ENCODE data around the gene PANK4. TPM values are rescaled to one million over a fixed set of nuclear protein-coding genes. Genes with fewer than 3 reads are reported as not detected.
"Not testable (repeated sequence)": the region's sequence is repeated elsewhere in the genome, so short reads cannot be mapped to it uniquely, and the experiment has no call there.

PANK4 gene
- total RNA-seq, 8 experiments from 2014 or later = 24.9 to 44.0 (median 37.3) TPM

DNA sequence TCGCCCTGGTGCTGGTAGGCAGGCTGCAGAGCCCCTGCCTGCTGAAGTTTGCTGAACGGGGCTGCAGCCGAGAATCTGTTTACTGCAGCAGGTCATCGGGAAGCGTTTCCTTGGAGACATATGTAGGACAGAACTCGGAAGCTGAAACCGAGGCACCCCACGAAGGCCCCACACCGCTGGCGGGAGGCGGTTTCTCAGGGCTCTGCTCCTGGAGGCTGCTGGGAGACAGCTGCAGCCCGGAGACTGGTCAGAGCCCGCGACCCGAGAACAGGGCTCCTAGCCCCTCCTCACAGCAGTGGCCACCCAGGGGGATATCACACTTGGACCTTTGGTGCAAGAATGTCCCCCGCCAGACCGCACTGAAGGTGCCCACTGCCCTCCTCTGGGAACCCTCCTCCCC lies 63.0 kb downstream of the PANK4 start:
- H3K27ac ChIP-seq = peak overlapping the region in 1 of 2 donors; percentile 58
- peak in 6 of 8 experiments; percentile 64 to 83 (median 78) for ATAC-seq (replicated peaks in 6 of 8)
- 0 to 17% (median 9%) methylated on average over 3 to 15 of the region's 17 CpGs; no CpG with 5 or more reads in 7 of the 10 experiments for WGBS, 10 experiments
- peaks cover 55 to 75% of the 10 kb centered on the region in 2 donors for H3K4me1 ChIP-seq (replicated peaks in 1 of 2)
- in situ Hi-C loops (cut with MboI; ENCODE audit: low pct_unique_long_range_greater_than_20kb in 2 of 9, low sequenced_read_pairs in 9 of 9, unreplicated experiment in 9 of 9) = no loop called here
- H3K4me3 ChIP-seq = no peak overlapping the region

DNA sequence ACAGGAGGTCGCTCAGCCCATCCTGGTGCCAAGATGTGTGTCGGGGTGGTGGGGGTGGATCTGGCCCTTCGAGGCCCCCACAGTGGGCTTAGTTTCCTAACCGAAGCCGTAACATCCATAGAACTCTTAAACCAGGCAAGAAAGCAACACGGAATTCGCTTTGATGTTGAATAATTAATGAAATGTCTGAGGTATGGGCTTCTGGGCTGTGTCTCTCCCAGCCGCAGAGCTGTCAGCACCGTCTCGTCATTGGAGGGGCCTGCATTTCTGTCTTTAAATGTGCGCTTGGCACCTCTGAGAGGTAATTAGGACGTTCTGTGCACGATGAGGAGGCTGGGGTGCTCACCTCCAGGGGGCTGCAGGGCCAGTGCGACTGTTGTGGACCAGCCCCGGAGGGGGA lies 63.6 kb downstream of the PANK4 start:
- H3K4me1 ChIP-seq (replicated peaks in 1 of 2) = peaks cover 50 to 69% of the 10 kb centered on the region in 2 donors
- H3K27ac ChIP-seq = peak overlapping the region in 1 of 2 donors; percentile 10
- ATAC-seq (replicated peaks in 6 of 8) = no peak
- no peak overlapping the region for H3K4me3 ChIP-seq
- in situ Hi-C loops (cut with MboI; ENCODE audit: low pct_unique_long_range_greater_than_20kb in 2 of 9, low sequenced_read_pairs in 9 of 9, unreplicated experiment in 9 of 9) = no loop called here
- 0 to 74% (median 16%) methylated on average over 2 to 9 of the region's 15 CpGs; no CpG with 5 or more reads in 3 of the 10 experiments for WGBS, 10 experiments

DNA sequence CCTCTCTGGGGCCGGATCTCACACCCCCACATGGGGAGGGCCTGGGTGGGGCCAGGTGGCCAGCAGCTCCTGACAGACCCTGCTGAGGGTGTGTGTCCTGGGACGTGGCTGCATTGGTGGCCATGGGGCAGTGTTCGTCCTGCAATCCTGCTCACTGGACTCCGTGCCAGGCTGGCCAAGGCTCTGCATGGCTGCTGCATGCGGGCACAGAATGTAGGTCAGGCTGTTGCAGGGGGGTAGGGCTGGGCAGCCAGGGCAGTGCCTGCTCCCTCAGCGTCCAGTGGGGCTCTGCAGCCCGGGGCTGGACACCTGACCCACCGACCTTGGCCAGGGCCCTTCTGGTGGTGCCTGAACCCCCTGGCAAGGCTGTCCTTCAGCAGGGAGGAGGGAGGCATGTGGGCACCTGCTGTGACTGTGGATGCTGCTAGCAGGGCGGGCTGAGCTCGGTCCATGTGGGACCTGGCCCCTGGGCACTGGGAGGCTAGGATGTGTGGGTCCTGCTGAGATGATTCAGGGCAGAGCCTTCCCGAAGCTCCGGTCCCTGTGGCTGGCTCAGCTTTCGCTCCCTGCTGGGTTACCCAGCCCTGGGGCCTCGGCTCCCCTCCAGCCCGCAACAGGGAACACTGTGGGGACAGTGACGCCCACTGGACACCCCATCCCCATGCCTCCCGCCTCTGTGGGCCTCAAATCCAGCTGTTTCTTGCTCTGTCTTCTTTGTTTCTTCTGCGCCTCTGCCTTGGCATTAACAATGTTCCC lies 65.2 kb downstream of the PANK4 start:
- Histone ChIP-seq H3K4me3 (no peak overlapping the region), H3K27ac (no peak overlapping the region), H3K4me1 (replicated peaks in 1 of 2) (peaks cover 36 to 58% of the 10 kb centered on the region in 2 donors)
- WGBS, 10 experiments = 40 to 78% (median 72%) methylated on average over 1 to 7 of the region's 18 CpGs; no CpG with 5 or more reads in 6 of the 10 experiments
- in situ Hi-C loops (cut with MboI; ENCODE audit: low pct_unique_long_range_greater_than_20kb in 2 of 9, low sequenced_read_pairs in 9 of 9, unreplicated experiment in 9 of 9) = no loop called here
- no peak for ATAC-seq (replicated peaks in 6 of 8)

DNA sequence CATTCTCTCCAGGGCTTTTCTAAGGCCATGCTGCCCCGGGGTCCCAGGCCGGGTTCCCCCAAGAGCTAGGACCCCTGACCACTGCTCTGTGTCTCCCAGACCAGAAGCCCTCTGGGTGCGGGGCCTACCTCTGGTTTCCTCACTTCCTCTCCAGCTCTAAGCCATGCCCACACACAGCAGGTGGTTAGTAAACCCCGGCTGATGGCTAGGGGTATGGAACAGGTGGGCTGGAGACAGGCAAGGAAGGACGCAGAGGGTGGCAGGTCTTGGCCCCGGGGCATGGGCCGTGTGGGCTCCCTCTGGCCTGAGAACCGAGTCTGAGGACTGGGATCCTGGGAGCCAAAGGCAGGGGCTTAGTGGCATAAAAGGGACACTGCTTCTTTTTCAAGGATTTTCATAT lies 66.2 kb downstream of the PANK4 start:
- peak in 1 of 8 experiments; percentile 0 for ATAC-seq (replicated peaks in 6 of 8)
- Histone ChIP-seq H3K4me3 (no peak overlapping the region), H3K27ac (no peak overlapping the region), H3K4me1 (replicated peaks in 1 of 2) (peaks cover 33 to 57% of the 10 kb centered on the region in 2 donors)
- in situ Hi-C loops (cut with MboI; ENCODE audit: low pct_unique_long_range_greater_than_20kb in 2 of 9, low sequenced_read_pairs in 9 of 9, unreplicated experiment in 9 of 9) = no loop called here
- 17 to 73% (median 60%) methylated on average over 1 to 4 of the region's 8 CpGs; no CpG with 5 or more reads in 4 of the 10 experiments for WGBS, 10 experiments

DNA sequence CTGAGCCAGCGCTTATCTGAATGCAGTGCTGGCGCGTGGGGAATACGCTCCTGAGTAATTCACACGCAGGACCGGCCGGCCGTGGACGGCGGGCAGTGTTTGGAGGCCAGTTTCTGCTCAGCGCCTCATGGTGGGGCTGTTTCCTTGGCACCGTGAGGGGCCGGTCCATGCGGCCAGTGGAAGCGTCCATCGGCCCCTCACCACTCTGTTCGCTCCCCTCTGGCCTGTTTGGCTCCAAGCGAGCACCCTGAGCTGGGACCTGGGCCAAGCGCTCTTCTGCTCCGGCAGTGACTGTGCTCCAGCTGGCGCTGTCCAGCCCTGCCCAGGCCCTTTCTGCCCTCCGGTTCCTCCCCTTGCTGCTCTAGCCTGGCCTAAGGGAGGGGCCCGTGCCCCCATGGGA lies 66.6 kb downstream of the PANK4 start:
- in situ Hi-C loops (cut with MboI; ENCODE audit: low pct_unique_long_range_greater_than_20kb in 2 of 9, low sequenced_read_pairs in 9 of 9, unreplicated experiment in 9 of 9) = no loop called here
- WGBS, 10 experiments = 8 to 100% (median 72%) methylated on average over 1 to 10 of the region's 23 CpGs; no CpG with 5 or more reads in 3 of the 10 experiments
- Histone ChIP-seq H3K4me1 (replicated peaks in 1 of 2) (peaks cover 30 to 57% of the 10 kb centered on the region in 2 donors), H3K4me3 (no peak overlapping the region), H3K27ac (no peak overlapping the region)
- peak in 7 of 8 experiments; percentile 3 to 81 (median 64) for ATAC-seq (replicated peaks in 6 of 8)

DNA sequence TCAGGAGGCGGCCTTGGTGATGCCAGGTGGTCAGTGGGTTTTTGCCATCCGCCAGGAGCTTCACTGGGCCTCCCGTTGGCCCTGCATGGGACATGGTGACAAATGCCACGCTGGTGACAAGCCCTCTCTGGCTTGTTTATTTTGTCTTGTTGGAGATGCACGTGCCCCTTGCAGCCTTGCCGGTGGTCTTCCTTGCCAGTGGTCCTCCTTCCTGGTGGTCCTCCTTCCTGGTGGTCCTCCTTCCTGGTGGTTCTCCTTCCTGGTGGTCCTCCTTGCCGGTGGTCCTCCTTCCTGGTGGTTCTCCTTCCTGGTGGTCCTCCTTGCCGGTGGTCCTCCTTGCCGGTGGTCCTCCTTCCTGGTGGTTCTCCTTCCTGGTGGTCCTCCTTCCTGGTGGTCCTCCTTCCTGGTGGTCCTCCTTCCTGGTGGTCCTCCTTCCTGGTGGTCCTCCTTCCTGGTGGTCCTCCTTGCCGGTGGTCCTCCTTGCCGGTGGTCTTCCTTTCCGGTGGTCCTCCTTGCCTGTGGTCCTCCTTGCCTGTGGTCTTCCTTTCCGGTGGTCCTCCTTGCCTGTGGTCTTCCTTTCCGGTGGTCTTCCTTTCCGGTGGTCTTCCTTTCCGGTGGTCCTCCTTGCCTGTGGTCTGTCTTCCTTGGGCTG lies 67.2 kb downstream of the PANK4 start:
- H3K4me3 ChIP-seq; in situ Hi-C loops (cut with MboI; ENCODE audit: low pct_unique_long_range_greater_than_20kb in 2 of 9, low sequenced_read_pairs in 9 of 9, unreplicated experiment in 9 of 9); ATAC-seq (replicated peaks in 6 of 8); H3K27ac ChIP-seq: not testable (repeated sequence)
- 58 to 100% (median 83%) methylated on average over 1 to 7 of the region's 16 CpGs; no CpG with 5 or more reads in 3 of the 10 experiments for WGBS, 10 experiments
- peaks cover 31 to 54% of the 10 kb centered on the region in 2 donors for H3K4me1 ChIP-seq (replicated peaks in 1 of 2)

DNA sequence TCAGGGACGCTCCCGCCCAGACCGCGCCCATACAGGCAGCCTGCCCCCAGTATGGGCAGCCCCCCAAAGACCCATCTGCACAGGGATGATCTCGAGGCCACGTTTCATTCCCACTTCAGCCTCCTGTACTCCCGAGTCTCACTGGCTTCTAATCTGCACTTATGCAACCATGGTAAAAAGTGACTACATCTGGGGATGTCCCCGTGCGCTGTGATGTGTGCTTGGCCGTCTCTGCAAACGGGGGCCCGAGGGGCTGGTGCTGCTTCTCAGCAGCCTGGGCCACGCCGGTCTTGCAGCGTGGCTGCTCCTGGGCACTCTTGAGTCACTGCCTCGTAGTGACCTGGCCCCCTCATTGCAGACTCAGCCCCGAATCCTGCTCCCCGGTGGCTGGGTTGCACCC lies 67.7 kb downstream of the PANK4 start:
- 33 to 100% (median 80%) methylated on average over 1 to 8 of the region's 18 CpGs; no CpG with 5 or more reads in 4 of the 10 experiments for WGBS, 10 experiments
- no peak for ATAC-seq (replicated peaks in 6 of 8)
- H3K27ac ChIP-seq = no peak overlapping the region
- in situ Hi-C loops (cut with MboI; ENCODE audit: low pct_unique_long_range_greater_than_20kb in 2 of 9, low sequenced_read_pairs in 9 of 9, unreplicated experiment in 9 of 9) = no loop called here
- peaks cover 26 to 52% of the 10 kb centered on the region in 2 donors for H3K4me1 ChIP-seq (replicated peaks in 1 of 2)
- no peak overlapping the region for H3K4me3 ChIP-seq

Other genes with a start within 250 kb of the PANK4 start
- 10 to 100 TPM; 13.5 to 28.6 (median 21.8) TPM for gene MORN1, start 135.0 kb downstream of the PANK4 start, total RNA-seq
- 100 to 1,000 TPM in 2 of 8 experiments, 10 to 100 TPM in 6; 57.8 to 165 (median 86.4) TPM for gene RER1, start 134.8 kb downstream of the PANK4 start, total RNA-seq
- gene PEX10, start 114.0 kb downstream of the PANK4 start, total RNA-seq = 10 to 100 TPM; 11.3 to 27.8 (median 20.9) TPM
- gene PLCH2, start 50.3 kb downstream of the PANK4 start, total RNA-seq = 1 to 10 TPM in 7 of 8 experiments, under 1 TPM in 1; 0.51 to 7.4 (median 4.9) TPM
- gene HES5, start 3.7 kb upstream of the PANK4 start, total RNA-seq = 100 to 1,000 TPM in 1 of 8 experiments, 10 to 100 TPM in 3, under 1 TPM in 2, not detected in 2; 0.71 to 238 (median 36.3) TPM
- gene TNFRSF14, start 29.8 kb upstream of the PANK4 start, total RNA-seq = 10 to 100 TPM in 3 of 8 experiments, 1 to 10 TPM in 3, under 1 TPM in 2; 0.22 to 48.5 (median 3.2) TPM
- gene PRXL2B, start 60.2 kb upstream of the PANK4 start, total RNA-seq = 10 to 100 TPM in 7 of 8 experiments, 1 to 10 TPM in 1; 9.7 to 33.4 (median 18.6) TPM
- gene MMEL1, start 106.4 kb upstream of the PANK4 start, total RNA-seq = 1 to 10 TPM in 3 of 8 experiments, under 1 TPM in 2, not detected in 3; 0.71 to 3.2 (median 1.1) TPM